HG03025 (cell line): ENCODE results near the gene GLMN.

Experiments used
- ATAC-seq: cut with Tn5 transposase; IDR thresholded peaks from one replicate; pipeline ENCODE4 v1.9.1; 2021; ENCODE audit warnings: mild to moderate bottlenecking, moderate library complexity; ENCODE audit not compliant: unreplicated experiment, low FRiP score

The GLMN gene

DNA sequence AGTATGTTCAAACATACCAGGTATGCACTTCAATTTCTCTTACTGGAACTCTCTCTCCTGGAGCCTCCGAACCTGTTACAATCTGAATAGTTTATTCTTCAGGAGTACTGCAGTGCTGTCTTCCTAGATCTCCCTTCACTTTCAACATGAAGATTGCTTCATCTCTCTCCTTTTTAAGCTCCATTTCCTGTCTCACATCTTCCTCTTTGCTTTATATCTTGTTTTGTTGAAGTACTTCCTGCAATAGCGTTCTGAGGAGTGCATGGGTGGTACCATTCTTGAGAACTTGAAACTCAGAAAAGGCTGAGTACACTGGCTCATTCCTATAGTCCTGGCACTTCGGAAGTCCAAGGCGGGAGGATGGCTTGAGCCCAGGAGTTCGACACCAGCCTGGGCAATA lies 96.8 kb downstream of the GLMN start:
- ATAC-seq = no peak
